ENCODE results near the gene TRAF6. TPM values are rescaled to one million over a fixed set of nuclear protein-coding genes. Genes with fewer than 3 reads are reported as not detected.

The TRAF6 gene
- total RNA-seq, 4 donors from 2014 or later = 9.8 to 14.4 (median 11.3) TPM

- ATAC-seq (no peak), DNase-seq (no peak)
- H3K27ac ChIP-seq = no peak overlapping the region
- peaks cover 8 to 11% of the 10 kb centered on the region in 2 donors for H3K4me1 ChIP-seq
- in situ Hi-C loops (cut with MboI; ENCODE audit: low sequenced_read_pairs in 4 of 4) = loop anchor here in 3 of 4 donors (25.0 kb wide), 3 partner anchors 188 to 863 kb away; partner anchors contain the start of genes FJX1 (in 3 of the 3), COMMD9 (in 2 of the 3) and PRR5L (in 2 of the 3)
- intact Hi-C loops (cut with DNase I; ENCODE audit: low total_unique reads) = loop anchor here (5.0 kb wide), 2 partner anchors 98 to 178 kb away; partner anchors contain the start of gene PRR5L
- H3K36me3 ChIP-seq = no peaks in the 10 kb centered on the region
- no peak for TF ChIP-seq POLR2A (IDR thresholded peaks at IDR 0.05)
- TF ChIP-seq CTCF (IDR thresholded peaks at IDR 0.05 in 4 of 5, conservative IDR thresholded peaks at IDR 0.05 in 1 of 5) = no peak
- H3K9me3 ChIP-seq = no peaks in the 10 kb centered on the region
- no peaks in the 10 kb centered on the region for H3K27me3 ChIP-seq
- H3K4me3 ChIP-seq = no peak overlapping the region
Observed at GRCh38 chr11:36475192-36475591, 34.9 kb downstream of the TRAF6 start.

- no peak overlapping the region for H3K27ac ChIP-seq
- no peak for TF ChIP-seq POLR2A (IDR thresholded peaks at IDR 0.05)
- TF ChIP-seq CTCF (IDR thresholded peaks at IDR 0.05 in 4 of 5, conservative IDR thresholded peaks at IDR 0.05 in 1 of 5) = no peak
- H3K36me3 ChIP-seq = no peaks in the 10 kb centered on the region
- ATAC-seq (no peak), DNase-seq (no peak)
- no peak overlapping the region for H3K4me3 ChIP-seq
- in situ Hi-C loops (cut with MboI; ENCODE audit: low sequenced_read_pairs in 4 of 4) (no loop called here), intact Hi-C loops (cut with DNase I; ENCODE audit: low total_unique reads) (no loop called here)
- no peaks in the 10 kb centered on the region for H3K27me3 ChIP-seq
- H3K9me3 ChIP-seq = no peaks in the 10 kb centered on the region
- H3K4me1 ChIP-seq = peaks cover 17 to 22% of the 10 kb centered on the region in 2 donors
Observed at GRCh38 chr11:36471577-36471976, 38.5 kb downstream of the TRAF6 start.

GRCh38 chr11:36469881-36470802 is 39.9 kb downstream of the TRAF6 start:
- intact Hi-C loops (cut with DNase I; ENCODE audit: low total_unique reads) = no loop called here
- H3K4me3 ChIP-seq = no peak overlapping the region
- no peaks in the 10 kb centered on the region for H3K9me3 ChIP-seq
- H3K4me1 ChIP-seq = peaks cover 17 to 22% of the 10 kb centered on the region in 2 donors
- H3K27me3 ChIP-seq = no peaks in the 10 kb centered on the region
- TF ChIP-seq POLR2A (IDR thresholded peaks at IDR 0.05) = no peak
- TF ChIP-seq CTCF (IDR thresholded peaks at IDR 0.05 in 4 of 5, conservative IDR thresholded peaks at IDR 0.05 in 1 of 5) = no peak
- DNase-seq (no peak), ATAC-seq (peak in 1 of 2 donors; percentile 34)
- no peaks in the 10 kb centered on the region for H3K36me3 ChIP-seq
- in situ Hi-C loops (cut with MboI; ENCODE audit: low sequenced_read_pairs in 4 of 4) = no loop called here
- no peak overlapping the region for H3K27ac ChIP-seq

- intact Hi-C loops (cut with DNase I; ENCODE audit: low total_unique reads) (no loop called here), in situ Hi-C loops (cut with MboI; ENCODE audit: low sequenced_read_pairs in 4 of 4) (no loop called here)
- no peak overlapping the region for H3K4me3 ChIP-seq
- no peak overlapping the region for H3K27ac ChIP-seq
- H3K36me3 ChIP-seq = no peaks in the 10 kb centered on the region
- H3K4me1 ChIP-seq = peaks cover 17 to 22% of the 10 kb centered on the region in 2 donors
- ATAC-seq = no peak
- no peaks in the 10 kb centered on the region for H3K9me3 ChIP-seq
- no peaks in the 10 kb centered on the region for H3K27me3 ChIP-seq
- TF ChIP-seq CTCF (IDR thresholded peaks at IDR 0.05 in 4 of 5, conservative IDR thresholded peaks at IDR 0.05 in 1 of 5) (no peak), POLR2A (IDR thresholded peaks at IDR 0.05) (no peak)
- DNase-seq = no peak
Observed at GRCh38 chr11:36469063-36469462, 41.0 kb downstream of the TRAF6 start.

Data from gastrocnemius medialis (tissue), 4 donors.